Tibial artery (tissue), 4 donors: ENCODE results near the gene SLC4A1.

Source experiments
- DNase-seq, 2 donors: peaks; one replicate each; pipeline ENCODE4 v3.0.0-alpha.2; 2019
- H3K27ac ChIP-seq, 2 donors: fragments of 200-600 bp; sonication (generic) in 1 of 2; 1 replicate in 1 of 2; 2 replicates in 1 of 2; pipeline ENCODE4 v1.5.1; 2018 to 2019; ENCODE audit warnings: mild to moderate bottlenecking in 1 of 2
- H3K27me3 ChIP-seq, 2 donors: fragments of 200-600 bp; sonication (generic) in 1 of 2; one replicate each; pipeline versions ENCODE4 v1.5.1 to v1.6.0; 2016 to 2019
- H3K36me3 ChIP-seq, 3 donors: fragments of 200-600 bp; sonication (generic) in 2 of 3; one replicate each; pipeline ENCODE4 v1.5.1; 2016 to 2019; ENCODE audit warnings: mild to moderate bottlenecking in 2 of 3
- H3K4me1 ChIP-seq, 4 donors: fragments of 200-600 bp; sonication (generic) in 2 of 4; 1 replicate in 3 of 4; 2 replicates in 1 of 4; pipeline ENCODE4 v1.5.1; 2016 to 2019
- H3K4me3 ChIP-seq, 2 donors: fragments of 200-600 bp; sonication (generic) in 1 of 2; 1 replicate in 1 of 2; 2 replicates in 1 of 2; pipeline ENCODE4 v1.5.1; 2018 to 2019; ENCODE audit warnings: mild to moderate bottlenecking in 2 of 2
- H3K9me3 ChIP-seq, 3 donors: fragments of 200-600 bp; sonication (generic) in 1 of 3; one replicate each; pipeline ENCODE4 v1.5.1; 2016 to 2019
- CTCF ChIP-seq, 2 experiments: fragments of 200-600 bp in 1 of 2; fragments of 450-650 bp in 1 of 2; IDR thresholded peaks; one replicate each; pipeline ENCODE4 v1.5.1; 2017 to 2019; ENCODE audit warnings: antibody characterized with exemption in 2 of 2, mild to moderate bottlenecking in 1 of 2, moderate library complexity in 1 of 2
- intact Hi-C: fragments of 100-400 bp; cut with DNase I; formaldehyde crosslinking; loops from one replicate; pipeline ENCODE4 v1.15.0; 2023; ENCODE audit warnings: low total_unique reads

The SLC4A1 gene

GRCh38 chr17:44221862-44222111 is 46.1 kb downstream of the SLC4A1 start:
- H3K4me1 ChIP-seq = peaks cover 0 to 43% (median 35%) of the 10 kb centered on the region in 4 donors
- no peaks in the 10 kb centered on the region for H3K9me3 ChIP-seq
- H3K27me3 ChIP-seq = no peaks in the 10 kb centered on the region
- H3K36me3 ChIP-seq = peaks cover 3 to 5% (median 4%) of the 10 kb centered on the region in 3 donors
- intact Hi-C loops = no loop called here
- peak in 1 of 2 donors; percentile 74 for DNase-seq
- no peak for TF ChIP-seq CTCF (IDR thresholded peaks at IDR 0.05)
- H3K4me3 ChIP-seq = peak overlapping the region; percentile 81 to 83
- H3K27ac ChIP-seq = peak overlapping the region; percentile 94 to 99

GRCh38 chr17:44221084-44221861 is 46.7 kb downstream of the SLC4A1 start:
- intact Hi-C loops = no loop called here
- Histone ChIP-seq H3K27ac (peak overlapping the region; percentile 94 to 99), H3K27me3 (no peaks in the 10 kb centered on the region), H3K9me3 (no peaks in the 10 kb centered on the region), H3K4me3 (peak overlapping the region; percentile 81 to 83), H3K4me1 (peaks cover 0 to 48% (median 38%) of the 10 kb centered on the region in 4 donors), H3K36me3 (peaks cover 8 to 10% (median 9%) of the 10 kb centered on the region in 3 donors)
- TF ChIP-seq CTCF (IDR thresholded peaks at IDR 0.05) = no peak
- DNase-seq = peak; percentile 75 to 90

GRCh38 chr17:44220213-44221083 is 47.5 kb downstream of the SLC4A1 start:
- TF ChIP-seq CTCF (IDR thresholded peaks at IDR 0.05) = no peak
- peaks cover 0 to 49% (median 38%) of the 10 kb centered on the region in 4 donors for H3K4me1 ChIP-seq
- H3K27ac ChIP-seq = peak overlapping the region; percentile 94 to 99
- DNase-seq = peak; percentile 33 to 77
- H3K4me3 ChIP-seq = peak overlapping the region; percentile 81 to 83
- intact Hi-C loops = no loop called here
- no peaks in the 10 kb centered on the region for H3K27me3 ChIP-seq
- peaks cover 16 to 19% (median 17%) of the 10 kb centered on the region in 3 donors for H3K36me3 ChIP-seq
- no peaks in the 10 kb centered on the region for H3K9me3 ChIP-seq

- no peaks in the 10 kb centered on the region for H3K27me3 ChIP-seq
- H3K27ac ChIP-seq = peak within 1 kb of the TSS; percentile 94 to 99
- peak; percentile 53 to 86 for DNase-seq
- peaks cover 0 to 48% (median 38%) of the 10 kb centered on the region in 4 donors for H3K4me1 ChIP-seq
- H3K9me3 ChIP-seq = no peaks in the 10 kb centered on the region
- intact Hi-C loops = loop anchor here (1.0 to 2.0 kb wide), 2 partner anchors 19 to 105 kb away; partner anchors contain the start of gene SLC25A39
- no peak for TF ChIP-seq CTCF (IDR thresholded peaks at IDR 0.05)
- H3K36me3 ChIP-seq = peaks cover 23 to 26% (median 24%) of the 10 kb centered on the region in 3 donors
- H3K4me3 ChIP-seq = peak within 1 kb of the TSS; percentile 81 to 83
Observed at GRCh38 chr17:44219616-44220212, 48.2 kb downstream of the SLC4A1 start, which contains the start of gene UBTF. UBTF (minus strand) TSS chr17:44219675; CDS start chr17:44218229, 1,446 bp downstream.

- no peaks in the 10 kb centered on the region for H3K9me3 ChIP-seq
- no peaks in the 10 kb centered on the region for H3K27me3 ChIP-seq
- H3K4me1 ChIP-seq = peaks cover 0 to 42% (median 34%) of the 10 kb centered on the region in 4 donors
- peak overlapping the region; percentile 81 to 83 for H3K4me3 ChIP-seq
- DNase-seq = peak; percentile 46 to 78
- H3K36me3 ChIP-seq = peaks cover 29 to 32% (median 30%) of the 10 kb centered on the region in 3 donors
- H3K27ac ChIP-seq = peak overlapping the region; percentile 94 to 99
- intact Hi-C loops = loop anchor here (1.0 to 2.0 kb wide), 2 partner anchors 19 to 106 kb away; partner anchors contain the start of gene SLC25A39
- TF ChIP-seq CTCF (IDR thresholded peaks at IDR 0.05) = peak; percentile 46 to 78
Observed at GRCh38 chr17:44219108-44219615, 48.8 kb downstream of the SLC4A1 start.
